H9 (cell line): Measurements from ENCODE around the gene CDH13. TPM values are rescaled to one million over a fixed set of nuclear protein-coding genes. Genes with fewer than 3 reads are reported as not detected.

Experiments
- DNase-seq: peaks from one replicate; pipeline ENCODE4 v3.0.0-alpha.2; 2017
- H2AFZ ChIP-seq: one replicate; pipeline ENCODE4 v1.6.1; 2013; ENCODE audit warnings: mild to moderate bottlenecking, low read length, control low read depth, moderate library complexity
- H2AK5ac ChIP-seq: 2 replicates; pipeline ENCODE4 v1.6.1; 2013; ENCODE audit warnings: low read length, control low read depth, mixed read lengths; ENCODE audit not compliant: insufficient read length
- H2BK120ac ChIP-seq: one replicate; pipeline ENCODE4 v1.6.1; 2013; ENCODE audit warnings: low read depth, mild to moderate bottlenecking, low read length, control low read depth, inconsistent platforms; ENCODE audit not compliant: poor library complexity, severe bottlenecking
- H2BK12ac ChIP-seq: 2 replicates; pipeline ENCODE4 v1.6.1; 2013; ENCODE audit warnings: low read length, control low read depth, mixed read lengths, low read depth; ENCODE audit not compliant: insufficient read length
- H2BK15ac ChIP-seq: 2 replicates; pipeline ENCODE4 v1.6.1; 2013; ENCODE audit warnings: low read depth, low read length, control low read depth
- H2BK20ac ChIP-seq: one replicate; pipeline ENCODE4 v1.6.1; 2013; ENCODE audit warnings: low read depth, mild to moderate bottlenecking, low read length, control low read depth, inconsistent platforms; ENCODE audit not compliant: poor library complexity, severe bottlenecking
- H2BK5ac ChIP-seq: 2 replicates; pipeline ENCODE4 v1.6.1; 2013; ENCODE audit warnings: low read length, control low read depth, mixed read lengths; ENCODE audit not compliant: insufficient read length
- H3K14ac ChIP-seq: 2 replicates; pipeline ENCODE4 v1.6.1; 2013; ENCODE audit warnings: low read length, control low read depth; ENCODE audit not compliant: insufficient read depth
- H3K18ac ChIP-seq: 2 replicates; pipeline ENCODE4 v1.6.1; 2013; ENCODE audit warnings: low read depth, mild to moderate bottlenecking, mixed read lengths, low read length, control low read depth; ENCODE audit not compliant: insufficient read length
- H3K23ac ChIP-seq: 2 replicates; pipeline ENCODE4 v1.6.1; 2013; ENCODE audit warnings: low read length, control low read depth, mixed read lengths, low read depth; ENCODE audit not compliant: insufficient read length
- H3K23me2 ChIP-seq: 2 replicates; pipeline ENCODE4 v1.6.1; 2013; ENCODE audit warnings: low read depth, mild to moderate bottlenecking, mixed read lengths, low read length, control low read depth; ENCODE audit not compliant: insufficient read length, poor library complexity, severe bottlenecking
- H3K27ac ChIP-seq: 2 replicates; pipeline ENCODE4 v1.5.1; 2013; ENCODE audit warnings: low read length, control low read depth, mixed read lengths, low read depth; ENCODE audit not compliant: insufficient read length
- H3K27me3 ChIP-seq: 2 replicates; pipeline ENCODE4 v1.6.1; 2013; ENCODE audit warnings: low read length, control low read depth, inconsistent platforms; ENCODE audit not compliant: insufficient read depth
- H3K4ac ChIP-seq: 2 replicates; pipeline ENCODE4 v1.6.1; 2013; ENCODE audit warnings: low read depth, mild to moderate bottlenecking, control low read depth, inconsistent platforms, low read length, moderate library complexity
- H3K4me1 ChIP-seq: 2 replicates; pipeline ENCODE4 v1.6.1; 2013; ENCODE audit warnings: low read length, control low read depth, inconsistent platforms; ENCODE audit not compliant: insufficient read depth
- H3K4me2 ChIP-seq: 2 replicates; pipeline ENCODE4 v1.6.1; 2013; ENCODE audit warnings: low read length, control low read depth, mixed read lengths; ENCODE audit not compliant: insufficient read length, insufficient read depth
- H3K56ac ChIP-seq: 2 replicates; pipeline ENCODE4 v1.6.1; 2013; ENCODE audit warnings: low read depth, mild to moderate bottlenecking, mixed read lengths, low read length, control low read depth; ENCODE audit not compliant: insufficient read length
- H3K79me1 ChIP-seq: 2 replicates; pipeline ENCODE4 v1.6.1; 2013; ENCODE audit warnings: low read depth, mild to moderate bottlenecking, moderate library complexity, low read length, control low read depth, inconsistent platforms; ENCODE audit not compliant: insufficient read depth, poor library complexity, severe bottlenecking
- H3K79me2 ChIP-seq: 2 replicates; pipeline ENCODE4 v1.6.1; 2013; ENCODE audit warnings: low read length, control low read depth, inconsistent platforms; ENCODE audit not compliant: insufficient read depth
- H3K9ac ChIP-seq: 2 replicates; pipeline ENCODE4 v1.6.1; 2013; ENCODE audit warnings: low read length, control low read depth, mixed read lengths; ENCODE audit not compliant: insufficient read length; ENCODE audit errors: extremely low read depth
- H3K9me3 ChIP-seq: one replicate; pipeline ENCODE4 v1.6.1; 2013; ENCODE audit warnings: low read depth, low read length, inconsistent platforms; ENCODE audit not compliant: control insufficient read depth
- H3T11ph ChIP-seq: one replicate; pipeline ENCODE4 v1.6.1; 2013; ENCODE audit warnings: mild to moderate bottlenecking, low read length, control low read depth, inconsistent platforms
- H4K20me1 ChIP-seq: one replicate; pipeline ENCODE4 v1.6.1; 2013; ENCODE audit not compliant: control insufficient read depth, insufficient read length, insufficient read depth
- H4K5ac ChIP-seq: 2 replicates; pipeline ENCODE4 v1.6.1; 2013; ENCODE audit warnings: low read depth, mild to moderate bottlenecking, mixed read lengths, low read length, control low read depth; ENCODE audit not compliant: insufficient read length
- H4K8ac ChIP-seq: replicated peaks from 2 replicates; pipeline ENCODE4 v1.6.1; 2013; ENCODE audit warnings: low read length, control low read depth, mixed read lengths, low read depth; ENCODE audit not compliant: insufficient read length
- H4K91ac ChIP-seq: 2 replicates; pipeline ENCODE4 v1.6.1; 2013; ENCODE audit warnings: low read depth, mild to moderate bottlenecking, moderate library complexity, mixed read lengths, low read length, control low read depth; ENCODE audit not compliant: insufficient read length
- H3K27ac Mint-ChIP-seq, 3 experiments: 2 replicates in 2 of 3; 3 replicates in 1 of 3; pipeline ENCODE4 v1.8.0; 2020 to 2021; ENCODE audit warnings: mixed read lengths in 3 of 3, mild to moderate bottlenecking in 1 of 3, moderate library complexity in 1 of 3
- H3K27me3 Mint-ChIP-seq: 2 replicates; pipeline ENCODE4 v1.8.0; 2021; ENCODE audit warnings: low read depth, mild to moderate bottlenecking, moderate library complexity, mixed read lengths
- H3K36me3 Mint-ChIP-seq, 3 experiments: 2 replicates in 2 of 3; 3 replicates in 1 of 3; pipeline ENCODE4 v1.8.0; 2020 to 2021; ENCODE audit warnings: low read depth in 3 of 3, mixed read lengths in 3 of 3; ENCODE audit not compliant: insufficient read depth in 1 of 3
- H3K4me1 Mint-ChIP-seq, 2 experiments: 2 replicates each; pipeline ENCODE4 v1.8.0; 2020; ENCODE audit warnings: mixed read lengths in 2 of 2
- H3K4me3 Mint-ChIP-seq, 2 experiments: 2 replicates in 1 of 2; 3 replicates in 1 of 2; pipeline ENCODE4 v1.8.0; 2020 to 2021; ENCODE audit warnings: mild to moderate bottlenecking in 2 of 2, mixed read lengths in 2 of 2, moderate library complexity in 1 of 2
- H3K9me3 Mint-ChIP-seq, 2 experiments: 2 replicates in 1 of 2; 3 replicates in 1 of 2; pipeline ENCODE4 v1.8.0; 2020; ENCODE audit warnings: mild to moderate bottlenecking in 2 of 2, mixed read lengths in 2 of 2, moderate library complexity in 1 of 2
- WGBS: extraction: QIAGEN DNeasy Blood & Tissue Kit; methylation state at CpG from one replicate; pipeline ENCODE4 v1.1.7; 2013; ENCODE audit warnings: missing lambda C conversion rate, low lambda C conversion rate, mixed read lengths; ENCODE audit not compliant: insufficient read length; ENCODE audit errors: extremely low coverage; 5-methylcytosine and 5-hydroxymethylcytosine counted together
- total RNA-seq: library from RNA; stranded (reverse); gene quantifications from 2 replicates; pipeline ENCODE4 v1.2.1, GENCODE V29; 2021
- TF ChIP-seq, protein P1 (sequence below): fragments of 200-600 bp; sonication (generic); conservative IDR thresholded peaks from 3 replicates; pipeline ENCODE4 v1.8.0; 2021; ENCODE audit warnings: antibody characterized with exemption, mild to moderate bottlenecking

Gene CDH13
- total RNA-seq, 1 experiment from 2014 or later: 1.5 TPM

DNA sequence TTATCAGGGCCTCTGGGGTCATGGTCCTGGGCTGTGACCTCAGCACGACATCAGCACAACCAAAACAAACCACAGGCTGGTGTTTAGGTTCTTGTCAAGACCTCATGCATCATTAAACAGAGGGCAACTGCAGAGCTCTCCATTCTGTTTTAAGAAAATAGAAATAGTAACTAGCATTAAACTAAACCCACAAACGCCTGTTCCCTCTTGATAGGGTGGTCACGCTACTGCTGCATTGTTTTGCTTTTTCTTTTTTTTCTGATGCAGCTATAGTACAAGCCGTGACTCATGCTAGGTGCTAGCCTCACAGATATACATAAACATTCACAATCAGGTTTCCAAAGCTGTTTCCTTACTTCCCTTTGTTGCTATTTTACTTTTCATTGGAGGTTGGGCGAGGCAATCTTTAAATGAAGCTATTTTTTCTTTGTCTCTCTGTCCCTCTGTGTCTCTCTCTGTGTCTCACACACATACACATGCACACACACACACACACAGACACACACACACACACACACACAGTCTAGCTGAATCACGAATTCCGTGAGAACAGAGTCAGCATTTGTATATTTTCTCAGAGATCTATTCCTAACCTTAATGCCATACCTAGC lies 310.3 kb downstream of the CDH13 start:
- Histone ChIP-seq H3K4ac (no peak overlapping the region), H3K27me3 (no peaks in the 10 kb centered on the region), H2BK12ac (no peak overlapping the region), H3K9ac (no peak overlapping the region), H3K56ac (no peak overlapping the region), H2BK20ac (no peak overlapping the region), H2BK120ac (no peak overlapping the region), H2AFZ (no peak overlapping the region), H4K5ac (no peak overlapping the region), H2AK5ac (no peak overlapping the region), H3T11ph (no peak overlapping the region), H2BK15ac (no peak overlapping the region), H3K79me2 (no peaks in the 10 kb centered on the region), H3K23ac (no peak overlapping the region), H4K91ac (no peak overlapping the region), H3K18ac (no peak overlapping the region), H3K79me1 (no peaks in the 10 kb centered on the region), H3K4me1 (no peaks in the 10 kb centered on the region), H3K9me3 (peaks cover 5% of the 10 kb centered on the region), H4K8ac (no peak overlapping the region), H3K27ac (no peak overlapping the region), H3K23me2 (no peaks in the 10 kb centered on the region), H4K20me1 (no peaks in the 10 kb centered on the region), H3K4me2 (no peak overlapping the region), H3K14ac (no peak overlapping the region), H2BK5ac (no peak overlapping the region)
- no peak for DNase-seq
- TF ChIP-seq, protein P1, sequence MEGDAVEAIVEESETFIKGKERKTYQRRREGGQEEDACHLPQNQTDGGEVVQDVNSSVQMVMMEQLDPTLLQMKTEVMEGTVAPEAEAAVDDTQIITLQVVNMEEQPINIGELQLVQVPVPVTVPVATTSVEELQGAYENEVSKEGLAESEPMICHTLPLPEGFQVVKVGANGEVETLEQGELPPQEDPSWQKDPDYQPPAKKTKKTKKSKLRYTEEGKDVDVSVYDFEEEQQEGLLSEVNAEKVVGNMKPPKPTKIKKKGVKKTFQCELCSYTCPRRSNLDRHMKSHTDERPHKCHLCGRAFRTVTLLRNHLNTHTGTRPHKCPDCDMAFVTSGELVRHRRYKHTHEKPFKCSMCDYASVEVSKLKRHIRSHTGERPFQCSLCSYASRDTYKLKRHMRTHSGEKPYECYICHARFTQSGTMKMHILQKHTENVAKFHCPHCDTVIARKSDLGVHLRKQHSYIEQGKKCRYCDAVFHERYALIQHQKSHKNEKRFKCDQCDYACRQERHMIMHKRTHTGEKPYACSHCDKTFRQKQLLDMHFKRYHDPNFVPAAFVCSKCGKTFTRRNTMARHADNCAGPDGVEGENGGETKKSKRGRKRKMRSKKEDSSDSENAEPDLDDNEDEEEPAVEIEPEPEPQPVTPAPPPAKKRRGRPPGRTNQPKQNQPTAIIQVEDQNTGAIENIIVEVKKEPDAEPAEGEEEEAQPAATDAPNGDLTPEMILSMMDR: no peak
- Mint-ChIP-seq H3K27ac (no peak overlapping the region), H3K4me3 (no peak overlapping the region), H3K36me3 (peaks cover 15 to 28% (median 25%) of the 10 kb centered on the region in 3 experiments), H3K4me1 (no peaks in the 10 kb centered on the region), H3K9me3 (peaks cover 33 to 34% of the 10 kb centered on the region in 2 experiments), H3K27me3 (peaks cover 3% of the 10 kb centered on the region)
- WGBS: no CpG with 5 or more reads among the region's 7 CpGs
